GM03348 (cell line): ENCODE results near the gene GPHN.

Experiments
- DNase-seq: peaks from one replicate; pipeline ENCODE4 v3.0.0; 2012; ENCODE audit warnings: low spot score

Gene GPHN

GRCh38 chr14:66601932-66602578 lies 94.1 kb downstream of the GPHN start:
- DNase-seq = no peak

DNA sequence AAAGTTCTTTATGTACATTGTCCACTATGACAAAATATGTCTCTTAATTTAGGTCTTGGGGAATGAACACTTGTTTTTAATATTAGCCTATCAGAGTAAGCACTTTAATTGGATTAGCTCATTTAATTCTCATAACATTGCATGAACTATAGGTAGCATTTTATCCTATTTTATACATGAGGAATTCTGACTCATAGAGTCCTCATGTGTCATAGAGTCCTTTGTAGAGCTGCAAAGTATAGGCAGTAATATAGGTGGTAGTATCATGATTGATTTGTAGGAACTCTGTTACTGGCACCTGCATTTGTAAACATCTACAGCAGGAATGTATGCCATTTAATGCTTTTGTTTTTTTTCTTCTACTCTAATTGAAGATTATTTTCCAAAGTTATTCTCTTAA lies 96.0 kb downstream of the GPHN start:
- no peak for DNase-seq

- no peak for DNase-seq
Measured at GRCh38 chr14:66606826-66607225, 98.9 kb downstream of the GPHN start.

DNA sequence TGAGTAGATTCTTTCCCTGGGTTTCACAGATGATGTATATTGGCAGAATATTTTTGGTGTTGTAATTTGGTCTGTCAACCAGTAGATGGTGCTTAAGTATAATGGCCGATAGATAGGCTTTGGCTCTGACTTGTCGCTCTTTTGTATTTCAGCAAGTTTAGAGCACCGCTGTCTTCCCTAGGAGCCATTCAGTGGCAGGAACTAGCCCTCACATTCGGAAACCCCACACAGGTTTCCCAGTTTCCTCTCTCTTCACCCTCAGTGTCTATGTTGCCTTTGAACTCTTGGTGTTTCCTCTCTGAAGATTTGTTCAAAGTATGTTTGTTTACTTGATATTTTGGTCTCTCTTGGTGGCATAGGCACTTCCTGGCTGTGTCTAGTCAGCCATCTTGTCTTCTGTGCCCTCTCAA lies 102.2 kb downstream of the GPHN start:
- DNase-seq = no peak

GRCh38 chr14:66613344-66613743 lies 105.4 kb downstream of the GPHN start:
- no peak for DNase-seq

DNA sequence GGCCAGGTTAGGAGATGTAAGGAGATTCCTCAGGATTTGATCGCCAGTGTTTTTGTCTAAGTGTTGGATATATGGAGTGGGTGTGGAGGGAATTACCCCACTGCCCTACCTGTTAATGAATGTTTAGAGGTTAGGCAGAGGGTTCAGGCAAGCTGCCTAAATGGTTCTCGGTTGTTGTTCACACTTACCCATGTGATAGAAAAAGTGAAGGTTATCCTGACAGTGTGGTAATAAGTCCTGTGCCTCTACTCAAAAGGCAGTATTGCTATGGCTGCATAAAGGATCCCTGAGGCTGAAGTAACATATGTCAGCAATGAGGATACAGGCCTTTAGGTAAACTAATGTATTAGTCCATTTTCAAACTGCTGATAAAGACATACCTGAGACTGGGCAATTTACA lies 112.0 kb downstream of the GPHN start:
- no peak for DNase-seq

DNA sequence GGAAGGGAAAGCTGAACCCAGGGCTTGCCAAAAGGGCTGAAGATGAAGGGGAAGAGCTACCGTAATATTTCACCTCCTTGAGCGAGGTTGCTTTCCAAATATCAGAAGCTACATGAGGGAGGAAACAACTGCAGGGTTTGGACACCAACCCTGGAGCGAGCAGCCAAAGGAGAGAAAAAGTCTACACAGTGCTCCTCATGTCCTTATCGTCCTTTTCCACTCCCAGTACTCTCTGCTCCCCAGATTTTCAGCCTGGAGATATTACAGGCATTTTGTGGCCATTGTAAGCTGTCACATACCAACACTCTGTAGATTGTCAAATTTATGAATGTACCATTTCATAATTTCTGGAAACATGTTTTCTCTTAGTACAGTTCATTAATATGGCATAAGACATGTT lies 115.9 kb downstream of the GPHN start:
- no peak for DNase-seq

DNA sequence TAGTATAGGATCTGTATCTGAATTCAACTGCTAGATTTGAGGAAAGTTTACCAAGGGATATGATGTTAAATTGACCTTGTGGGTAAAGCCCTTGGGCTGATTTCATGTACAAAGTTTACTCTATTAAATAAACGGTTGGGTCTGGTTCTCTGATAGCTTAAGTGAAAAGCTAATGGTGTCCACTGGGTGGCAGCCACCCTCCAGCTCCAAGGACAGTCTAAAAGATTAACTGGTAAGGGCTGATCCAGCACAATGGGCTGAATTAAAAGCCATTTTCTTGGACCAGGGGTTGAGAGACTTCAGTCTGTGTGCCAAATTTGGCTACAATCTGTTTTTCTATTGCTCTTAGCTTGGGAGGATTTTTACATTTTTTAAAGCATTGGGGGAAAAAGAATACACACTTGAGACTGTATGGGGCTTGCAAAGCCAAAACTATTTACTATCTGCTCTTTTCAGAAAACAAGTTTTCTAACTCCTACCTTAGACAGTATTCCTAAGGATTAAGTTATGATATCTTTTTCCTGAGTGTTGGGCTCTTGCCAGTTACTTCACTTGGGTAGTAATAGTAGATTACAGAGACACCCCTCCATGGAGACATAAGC lies 116.5 kb downstream of the GPHN start:
- DNase-seq = peak; percentile 75

DNA sequence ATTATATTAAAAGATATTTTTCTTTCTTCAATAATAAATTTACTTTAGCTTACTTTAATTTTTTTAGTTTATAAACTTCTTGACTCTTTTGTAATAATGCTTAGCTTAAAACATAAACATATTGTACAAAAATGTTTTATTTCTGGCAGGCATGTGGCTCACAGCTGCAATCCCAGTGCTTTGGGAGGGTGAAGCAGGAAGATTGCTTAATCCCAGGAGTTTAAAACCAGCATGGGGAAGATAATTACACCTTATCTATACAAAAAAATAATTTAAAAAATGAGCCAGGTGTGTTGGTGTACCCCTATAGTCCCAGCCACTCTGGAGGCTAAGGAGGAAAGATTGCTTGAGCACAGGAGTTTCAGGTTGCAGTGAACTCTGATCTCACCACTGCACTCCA lies 120.7 kb downstream of the GPHN start:
- no peak for DNase-seq

DNA sequence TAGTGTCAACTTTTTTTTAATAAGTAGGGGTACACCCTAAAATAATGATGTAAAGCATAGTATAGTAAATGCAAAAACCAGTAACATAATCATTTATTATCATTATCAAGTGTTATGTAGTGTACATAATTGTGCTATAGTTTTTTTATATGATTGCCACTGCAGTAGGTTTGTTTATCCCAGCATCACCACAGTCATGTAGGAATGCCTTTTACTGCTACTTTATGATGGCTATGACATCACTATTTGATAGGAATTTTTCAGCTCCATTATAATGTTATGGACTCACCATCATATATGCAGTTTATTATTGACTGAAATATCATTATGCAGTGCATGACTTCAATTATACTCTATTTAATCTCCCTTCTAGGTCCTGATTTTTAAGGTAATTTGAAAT lies 121.6 kb downstream of the GPHN start:
- no peak for DNase-seq

- no peak for DNase-seq
Measured at GRCh38 chr14:66634876-66635275, 126.9 kb downstream of the GPHN start.

- no peak for DNase-seq
Measured at GRCh38 chr14:66635435-66635834, 127.5 kb downstream of the GPHN start.

- no peak for DNase-seq
Measured at GRCh38 chr14:66636240-66636639, 128.3 kb downstream of the GPHN start.

DNA sequence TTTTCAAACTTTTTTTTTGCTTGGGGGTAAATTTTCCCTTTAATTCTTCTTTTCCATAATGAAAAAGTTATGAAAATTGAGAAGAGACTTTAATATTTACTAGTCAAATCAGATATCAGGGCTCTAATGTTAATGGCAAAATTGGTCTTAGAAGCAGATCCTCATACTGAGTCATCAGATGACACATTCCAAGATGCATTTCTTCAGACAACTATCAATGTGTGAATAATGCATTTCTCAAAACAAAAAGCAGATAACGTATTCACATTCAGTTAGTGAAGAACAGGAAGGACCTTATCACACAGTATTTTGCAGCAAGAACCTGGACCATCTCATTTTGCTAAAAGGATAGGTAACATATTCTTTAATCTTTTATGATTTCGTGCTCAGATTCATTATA lies 130.7 kb downstream of the GPHN start:
- peak; percentile 26 for DNase-seq

DNA sequence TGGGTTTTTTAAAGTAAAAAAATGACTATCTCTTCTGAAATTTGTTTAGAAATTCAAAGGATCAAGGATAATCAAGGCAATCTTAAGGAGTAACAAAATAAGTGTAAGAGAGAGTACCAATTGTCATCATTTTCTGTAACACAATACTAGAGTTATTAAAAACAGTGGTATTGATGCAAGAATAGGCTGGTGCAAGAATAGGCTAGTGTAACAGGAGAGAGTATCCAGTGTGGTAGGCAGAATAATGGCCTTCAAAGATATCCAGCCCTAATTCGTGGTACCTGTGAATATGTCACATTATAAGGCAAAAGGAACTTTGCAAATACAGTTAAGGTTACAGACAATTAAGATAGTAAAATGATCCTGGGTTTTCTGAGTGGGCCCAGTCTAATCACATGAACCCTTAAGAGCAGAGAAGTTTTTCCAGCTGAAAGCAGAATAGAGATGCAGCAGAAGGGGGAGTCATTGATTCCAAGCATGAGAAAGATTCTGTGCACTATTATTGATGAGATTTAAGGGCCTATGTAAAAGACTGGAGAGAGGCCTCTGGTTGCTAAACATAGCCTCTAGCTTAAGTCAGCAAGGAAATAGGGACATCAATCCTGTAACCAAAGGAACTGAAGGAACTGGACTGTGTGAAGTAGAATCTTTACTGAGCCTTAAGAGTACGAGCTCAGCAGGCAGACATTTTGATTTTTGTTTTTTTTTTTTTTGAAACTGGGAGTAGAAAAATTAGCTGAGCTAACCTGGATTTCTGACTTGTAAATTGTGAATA lies 134.1 kb downstream of the GPHN start:
- no peak for DNase-seq

DNA sequence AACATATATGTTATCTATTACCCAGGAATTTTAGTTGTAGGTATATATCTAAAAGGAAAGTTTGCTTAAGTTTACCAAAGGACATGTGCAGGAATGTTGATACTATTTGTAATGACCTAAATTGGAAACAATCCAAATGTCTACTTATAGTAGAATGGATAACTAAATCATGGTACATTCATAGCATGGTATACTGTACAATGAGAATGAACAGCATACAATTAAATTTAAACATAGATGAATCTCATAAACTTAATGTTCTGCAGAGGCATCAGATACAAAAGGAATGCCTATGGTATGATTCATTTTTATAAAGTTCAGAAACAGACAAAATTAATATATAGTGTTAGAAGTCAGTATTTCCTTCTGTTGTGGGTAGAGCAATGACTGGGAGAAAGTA lies 135.4 kb downstream of the GPHN start:
- DNase-seq = no peak

DNA sequence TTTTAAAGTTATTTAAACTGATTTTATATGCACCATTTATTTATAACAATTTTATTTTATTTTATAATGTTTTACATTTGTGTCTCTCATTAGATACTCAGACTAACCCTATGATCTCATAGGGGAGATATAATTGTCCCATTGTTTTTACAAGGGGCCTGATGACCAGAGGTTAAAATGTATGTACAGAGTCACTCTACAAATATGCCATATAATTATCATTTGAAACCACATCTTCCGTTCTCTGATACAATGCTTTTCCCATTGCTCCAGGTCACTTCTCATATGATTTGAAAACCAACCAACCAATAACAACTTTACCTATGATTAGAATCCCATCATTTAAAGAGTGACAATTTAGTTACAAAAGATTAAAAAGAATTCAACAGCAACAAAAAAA lies 137.8 kb downstream of the GPHN start:
- DNase-seq = no peak

GRCh38 chr14:66649498-66649897 lies 141.6 kb downstream of the GPHN start:
- no peak for DNase-seq

DNA sequence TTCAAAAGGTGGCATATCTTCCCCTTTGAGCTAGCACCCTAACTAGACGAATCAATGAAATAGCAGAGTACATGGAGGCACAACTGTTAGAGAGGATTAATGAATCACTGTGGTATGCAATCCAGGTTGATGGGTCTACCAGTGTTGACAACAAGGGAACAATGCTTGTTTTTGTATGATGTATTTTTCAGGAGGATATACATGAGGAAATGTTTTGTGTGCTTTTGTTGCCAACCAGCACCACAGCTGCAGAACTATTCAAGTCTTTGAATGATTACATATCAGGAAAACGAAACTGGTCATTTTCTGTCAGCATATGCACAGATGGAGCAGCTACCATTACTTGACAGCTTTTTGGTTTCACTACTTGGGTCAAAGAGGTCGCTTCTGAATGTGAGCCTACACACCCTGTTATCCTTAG lies 142.6 kb downstream of the GPHN start:
- DNase-seq = no peak

DNA sequence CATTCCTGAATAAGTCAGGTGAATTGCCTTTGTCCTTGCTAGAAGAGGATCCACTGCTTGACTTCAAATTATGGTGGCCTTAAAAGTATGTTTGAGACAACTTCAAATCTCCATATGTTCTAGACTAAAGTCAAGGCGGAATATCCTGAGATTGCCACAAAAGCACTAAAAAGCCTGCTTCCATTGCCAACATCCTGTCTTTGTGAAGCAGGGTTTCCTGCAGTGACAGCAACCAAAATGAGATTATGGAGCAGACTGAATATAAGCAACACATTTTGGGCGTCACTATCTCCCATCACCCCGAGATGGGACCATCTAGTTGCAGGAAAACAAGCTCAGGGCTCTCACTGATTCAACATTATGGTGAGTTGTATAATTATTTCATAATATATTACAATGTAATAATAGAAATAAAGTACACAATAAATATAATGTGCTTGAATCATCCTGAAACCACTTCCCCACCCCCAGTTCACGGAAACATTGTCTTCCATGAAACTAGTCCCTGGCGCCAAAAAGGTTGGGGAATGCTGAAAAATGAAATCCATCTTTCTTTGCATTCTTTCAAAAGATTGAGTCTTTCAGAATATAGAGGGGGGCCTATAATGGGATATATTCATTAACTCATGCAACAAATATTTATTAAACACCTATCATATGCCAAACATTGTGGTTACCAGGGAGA lies 143.7 kb downstream of the GPHN start:
- DNase-seq = no peak

DNA sequence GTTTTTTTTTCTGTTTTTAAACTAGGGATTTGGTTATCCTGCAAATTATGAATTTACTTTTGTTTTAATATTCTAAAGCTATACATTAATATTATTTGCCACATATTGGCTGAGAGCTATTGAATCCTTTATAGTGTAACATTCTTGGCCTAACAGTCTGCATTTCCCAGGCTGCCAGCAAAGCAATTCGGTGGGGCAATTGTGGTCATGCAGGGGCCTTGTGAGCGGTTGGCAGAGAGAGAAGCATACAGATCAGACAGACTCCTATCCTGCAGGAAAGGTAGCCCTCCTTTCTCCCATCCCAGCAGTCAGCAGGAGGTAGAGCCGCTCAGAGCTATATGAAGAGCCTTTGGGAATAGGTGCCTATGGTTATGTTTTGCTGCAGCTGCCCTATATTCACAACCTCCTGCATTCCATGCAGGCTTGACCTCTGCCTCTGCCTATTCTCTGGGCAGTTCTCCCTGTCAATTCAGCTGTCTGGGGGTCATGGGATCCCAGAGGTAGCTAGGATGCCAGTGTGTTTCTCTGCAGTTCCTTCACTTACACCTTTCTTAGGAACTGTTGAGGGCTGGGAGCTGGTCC lies 144.7 kb downstream of the GPHN start:
- no peak for DNase-seq

- DNase-seq = no peak
Measured at GRCh38 chr14:66657780-66658179, 149.8 kb downstream of the GPHN start.

GRCh38 chr14:66662374-66662773 lies 154.4 kb downstream of the GPHN start:
- DNase-seq = no peak
